HG02610 (cell line): ENCODE results near the gene SF3B1.

ENCODE experiments used
- ATAC-seq: cut with Tn5 transposase; IDR thresholded peaks from one replicate; pipeline ENCODE4 v1.9.1; 2021; ENCODE audit warnings: mild to moderate bottlenecking, moderate library complexity; ENCODE audit not compliant: unreplicated experiment

SF3B1 gene

DNA sequence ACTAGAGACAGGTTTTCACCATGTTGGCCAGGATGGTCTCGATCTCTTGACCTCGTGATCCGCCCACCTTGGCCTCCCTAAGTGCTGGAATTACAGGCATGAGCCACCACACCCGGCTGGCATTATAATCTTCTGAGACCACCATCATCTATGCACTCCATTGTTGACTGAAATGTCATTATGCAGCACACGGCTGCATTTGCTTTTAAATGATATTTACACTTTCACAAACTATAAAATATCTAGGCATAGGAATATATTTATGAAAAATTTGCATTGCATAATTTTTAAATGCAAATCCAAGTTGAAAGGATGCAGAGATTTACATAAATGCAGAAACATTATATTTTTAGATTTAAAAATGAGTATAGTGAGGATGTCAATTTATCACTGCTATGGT, 94.2 kb downstream of the SF3B1 start:
- no peak for ATAC-seq
